D721Med (cell line): ENCODE results near the gene GPR137.
"Not testable (repeated sequence)": the region's sequence is repeated elsewhere in the genome, so short reads cannot be mapped to it uniquely, and the experiment has no call there.

Experiments
- DNase-seq: peaks from one replicate; pipeline ENCODE4 v3.0.0; 2011; ENCODE audit warnings: low spot score; ENCODE audit not compliant: insufficient read length
- FAIRE-seq: peaks from 2 replicates; lab custom pipeline; 2011; peaks lifted over from hg19 to GRCh38; lab: Jason Lieb, UNC
- CTCF ChIP-seq: IDR thresholded peaks from 2 replicates; pipeline ENCODE4 v1.5.1; 2012; ENCODE audit warnings: mild to moderate bottlenecking, control low read depth; ENCODE audit not compliant: insufficient read depth; ENCODE audit errors: missing control alignments

The GPR137 gene

GRCh38 chr11:64306876-64307622, 21.4 kb downstream of the GPR137 start:
- DNase-seq = no peak
- no peak for FAIRE-seq
- no peak for TF ChIP-seq CTCF

GRCh38 chr11:64307795-64308194, 22.1 kb downstream of the GPR137 start:
- FAIRE-seq = not testable (repeated sequence)

GRCh38 chr11:64312947-64313346, 27.3 kb downstream of the GPR137 start:
- no peak for TF ChIP-seq CTCF
- FAIRE-seq (no peak), DNase-seq (no peak)

More at GRCh38 chr11:64307795-64308194, 22.1 kb downstream of the GPR137 start:
- not testable (repeated sequence) for DNase-seq

- no peak for FAIRE-seq
- no peak for TF ChIP-seq CTCF
- no peak for DNase-seq
Measured at GRCh38 chr11:64313491-64314145, 28.0 kb downstream of the GPR137 start.

- TF ChIP-seq CTCF = no peak
- no peak for FAIRE-seq
- no peak for DNase-seq
Measured at GRCh38 chr11:64314146-64314804, 28.6 kb downstream of the GPR137 start.

- DNase-seq (no peak), FAIRE-seq (no peak)
- TF ChIP-seq CTCF = no peak
Measured at GRCh38 chr11:64314805-64315561, 29.3 kb downstream of the GPR137 start.

- not testable (repeated sequence) for FAIRE-seq, DNase-seq
Measured at GRCh38 chr11:64315667-64316526, 30.2 kb downstream of the GPR137 start.
